Non-pigmented ciliary epithelial cell (primary cell): ENCODE results near the gene PROSER3.
A peak's percentile ranks its signal among the peaks of the same experiment; 100 is the strongest.

Experiments
- DNase-seq: peaks from one replicate; pipeline ENCODE4 v3.0.0-alpha.2; 2010; ENCODE audit warnings: low read depth

The PROSER3 gene

GRCh38 chr19:35757749-35758608 lies at the start of gene PROSER3:
TSS of gene PROSER3 (plus strand) at chr19:35758176. CDS start at chr19:35758216, 40 bp downstream.
- DNase-seq, result peak; percentile 100

- DNase-seq, result no peak
Measured at GRCh38 chr19:35708391-35708790, 49.6 kb upstream of the PROSER3 start.

GRCh38 chr19:35710784-35711723 lies 46.9 kb upstream of the PROSER3 start:
- DNase-seq, result no peak

GRCh38 chr19:35712567-35713505 lies 45.1 kb upstream of the PROSER3 start:
- no peak for DNase-seq

- no peak for DNase-seq
Measured at GRCh38 chr19:35713506-35713850, 44.5 kb upstream of the PROSER3 start.

GRCh38 chr19:35713904-35714495 lies 44.0 kb upstream of the PROSER3 start:
- no peak for DNase-seq

- DNase-seq, result no peak
Measured at GRCh38 chr19:35714601-35715354, 43.2 kb upstream of the PROSER3 start.

GRCh38 chr19:35715355-35715809 lies 42.6 kb upstream of the PROSER3 start:
- no peak for DNase-seq

GRCh38 chr19:35715981-35716800 lies 41.8 kb upstream of the PROSER3 start:
- DNase-seq, result no peak

- DNase-seq, result peak; percentile 69
Measured at GRCh38 chr19:35716801-35717664, 40.9 kb upstream of the PROSER3 start.

GRCh38 chr19:35717665-35718344 lies 40.2 kb upstream of the PROSER3 start, which contains the start of gene KMT2B:
TSS of gene KMT2B (plus strand) at chr19:35718003. CDS start at chr19:35718019, 16 bp downstream.
- DNase-seq, result no peak

- DNase-seq, result no peak
Measured at GRCh38 chr19:35718345-35719041, 39.5 kb upstream of the PROSER3 start.

GRCh38 chr19:35719402-35720162 lies 38.4 kb upstream of the PROSER3 start:
- no peak for DNase-seq

GRCh38 chr19:35720163-35720524 lies 37.8 kb upstream of the PROSER3 start:
- no peak for DNase-seq

GRCh38 chr19:35720648-35721047 lies 37.3 kb upstream of the PROSER3 start:
- no peak for DNase-seq

GRCh38 chr19:35721374-35721773 lies 36.6 kb upstream of the PROSER3 start:
- no peak for DNase-seq

- DNase-seq, result no peak
Measured at GRCh38 chr19:35722461-35722860, 35.5 kb upstream of the PROSER3 start.
